ENCODE results near the gene ACSBG1. TPM values are rescaled to one million over a fixed set of nuclear protein-coding genes. Genes with fewer than 3 reads are reported as not detected.
"Not testable (repeated sequence)": the region's sequence is repeated elsewhere in the genome, so short reads cannot be mapped to it uniquely, and the experiment has no call there.

Gene ACSBG1
- total and polyA plus RNA-seq, 10 of the 15 experiments (the other 5 are each of a cell fraction or from before 2014, with no cell fraction given) = 0.11 to 0.75 (median 0.42) TPM

DNA sequence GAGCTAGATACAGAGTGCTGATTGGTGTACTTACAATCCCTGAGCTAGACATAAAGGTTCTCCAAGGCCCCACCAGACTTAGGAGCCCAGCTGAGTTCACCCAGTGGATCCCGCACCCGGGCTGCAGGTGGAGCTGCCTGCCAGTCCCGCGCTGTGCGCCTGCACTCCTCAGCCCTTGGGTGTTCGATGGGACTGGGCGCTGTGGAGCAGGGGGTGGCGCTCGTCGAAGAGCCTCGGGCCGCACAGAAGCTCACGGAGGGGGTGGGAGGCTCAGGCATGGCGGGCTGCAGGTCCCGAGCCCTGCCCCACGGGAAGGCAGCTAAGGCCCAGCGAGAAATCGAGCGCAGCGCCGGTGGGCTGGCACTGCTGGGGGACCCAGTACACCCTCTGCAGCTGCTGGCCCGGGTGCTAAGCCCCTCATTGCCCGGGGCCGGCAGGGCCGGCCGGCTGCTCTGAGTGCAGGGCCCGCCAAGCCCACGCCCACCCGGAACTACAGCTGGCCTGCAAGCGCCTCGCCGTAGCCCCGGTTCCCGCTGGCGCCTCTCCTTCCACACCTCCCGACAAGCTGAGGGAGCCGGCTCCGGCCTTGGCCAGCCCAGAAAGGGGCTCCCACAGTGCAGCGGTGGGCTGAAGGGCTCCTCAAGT is 11.7 kb upstream of the ACSBG1 start:
- H3K36me3 ChIP-seq (ENCODE audit: control insufficient read depth in 2 of 2, insufficient read depth in 2 of 2, low read length in 1 of 2); POLR2A ChIA-PET; H3K27ac ChIP-seq (ENCODE audit: control insufficient read depth, insufficient read depth); in situ Hi-C loops (cut with MboI); RAD21 ChIA-PET (ENCODE audit: unreplicated experiment); ATAC-seq; H2AFZ ChIP-seq (ENCODE audit: control insufficient read depth, low read depth, low read length); H3K79me2 ChIP-seq (ENCODE audit: control insufficient read depth, insufficient read depth, low read length); intact Hi-C loops (cut with micrococcal nuclease; ENCODE audit: unreplicated experiment); DNase-seq (ENCODE audit: low read depth, low spot score); H3K27me3 ChIP-seq (replicated peaks in 1 of 2; ENCODE audit: control insufficient read depth in 2 of 2, insufficient read depth in 2 of 2, low read length in 1 of 2); H4K20me1 ChIP-seq (ENCODE audit: control insufficient read depth, insufficient read depth); H3K4me1 ChIP-seq (ENCODE audit: control insufficient read depth, insufficient read depth, low read length); H3K9ac ChIP-seq (ENCODE audit: control insufficient read depth, insufficient read depth, low read length); FAIRE-seq; H3K4me3 ChIP-seq; BruUV-seq (replicated peaks); H3K4me2 ChIP-seq (ENCODE audit: control insufficient read depth, insufficient read depth); H3K9me3 ChIP-seq (replicated peaks; ENCODE audit: control insufficient read depth, insufficient read depth, low read length): not testable (repeated sequence)
- 71% methylated on average over 34 of the region's 39 CpGs for WGBS (ENCODE audit: insufficient coverage, insufficient replicate concordance, low lambda C conversion rate, missing lambda C conversion rate)
- ChIA-PET SMC1A (ENCODE audit: uncharacterized antibody, unreplicated experiment) (interaction anchor here (0.6 to 1.6 kb wide), 2 partner anchors 134 to 281 kb away, joined by 3 to 4 read pairs; no protein-coding TSS in a partner anchor), CTCF (interaction anchor here (1.3 to 1.9 kb wide), 3 partner anchors 10 to 287 kb away, joined by 3 to 6 read pairs (median 4); no protein-coding TSS in a partner anchor)

- RAD21 ChIA-PET (ENCODE audit: unreplicated experiment) = interaction anchor here (3.2 kb wide), 1 partner anchor 50 kb away, joined by 10 read pairs; no protein-coding TSS in a partner anchor
- H3K36me3 ChIP-seq (ENCODE audit: control insufficient read depth in 2 of 2, insufficient read depth in 2 of 2, low read length in 1 of 2); H3K4me3 ChIP-seq; BruUV-seq (replicated peaks); intact Hi-C loops (cut with micrococcal nuclease; ENCODE audit: unreplicated experiment); H3K79me2 ChIP-seq (ENCODE audit: control insufficient read depth, insufficient read depth, low read length); H3K27ac ChIP-seq (ENCODE audit: control insufficient read depth, insufficient read depth); in situ Hi-C loops (cut with MboI); H3K27me3 ChIP-seq (replicated peaks in 1 of 2; ENCODE audit: control insufficient read depth in 2 of 2, insufficient read depth in 2 of 2, low read length in 1 of 2); FAIRE-seq; H3K9ac ChIP-seq (ENCODE audit: control insufficient read depth, insufficient read depth, low read length); ATAC-seq; POLR2A ChIA-PET; H2AFZ ChIP-seq (ENCODE audit: control insufficient read depth, low read depth, low read length); H3K9me3 ChIP-seq (replicated peaks; ENCODE audit: control insufficient read depth, insufficient read depth, low read length); H3K4me2 ChIP-seq (ENCODE audit: control insufficient read depth, insufficient read depth); DNase-seq (ENCODE audit: low read depth, low spot score); H4K20me1 ChIP-seq (ENCODE audit: control insufficient read depth, insufficient read depth); H3K4me1 ChIP-seq (ENCODE audit: control insufficient read depth, insufficient read depth, low read length): not testable (repeated sequence)
- CTCF ChIA-PET = interaction anchor here (1.2 to 1.9 kb wide), 3 partner anchors 9 to 67 kb away, joined by 3 to 6 read pairs (median 3); no protein-coding TSS in a partner anchor
- WGBS (ENCODE audit: insufficient coverage, insufficient replicate concordance, low lambda C conversion rate, missing lambda C conversion rate) = 40% methylated on average over 14 of the region's 14 CpGs
- SMC1A ChIA-PET (ENCODE audit: uncharacterized antibody, unreplicated experiment) = interaction anchor here (0.6 to 1.6 kb wide), 2 partner anchors 133 to 281 kb away, joined by 3 to 4 read pairs; no protein-coding TSS in a partner anchor
Observed at GRCh38 chr15:78245392-78245791, 11.0 kb upstream of the ACSBG1 start.

Measured in GM12878 (cell line).